GM12872 (cell line): ENCODE measurements around the gene TLK1.

ENCODE experiments used
- TF ChIP-seq, protein P1 (sequence below): IDR thresholded peaks from 3 replicates; pipeline ENCODE4 v1.5.1; 2011; ENCODE audit warnings: low read depth, mild to moderate bottlenecking, low read length, moderate library complexity; ENCODE audit not compliant: insufficient read depth

The TLK1 gene

DNA sequence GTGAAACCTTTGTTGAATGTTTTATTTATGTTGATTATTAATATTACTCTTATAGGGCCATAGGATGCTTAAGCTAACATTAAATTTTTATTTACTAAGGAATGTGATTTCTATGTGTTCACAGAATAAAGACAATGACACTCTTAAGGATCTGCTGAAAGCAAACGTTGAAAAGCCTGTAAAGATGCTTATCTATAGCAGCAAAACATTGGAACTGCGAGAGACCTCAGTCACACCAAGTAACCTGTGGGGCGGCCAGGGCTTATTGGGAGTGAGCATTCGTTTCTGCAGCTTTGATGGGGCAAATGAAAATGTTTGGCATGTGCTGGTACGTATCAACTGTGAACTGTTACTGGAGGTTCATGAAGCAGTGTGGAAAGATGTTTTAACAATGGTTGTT is 211.3 kb downstream of the TLK1 start:
- TF ChIP-seq, protein P1, sequence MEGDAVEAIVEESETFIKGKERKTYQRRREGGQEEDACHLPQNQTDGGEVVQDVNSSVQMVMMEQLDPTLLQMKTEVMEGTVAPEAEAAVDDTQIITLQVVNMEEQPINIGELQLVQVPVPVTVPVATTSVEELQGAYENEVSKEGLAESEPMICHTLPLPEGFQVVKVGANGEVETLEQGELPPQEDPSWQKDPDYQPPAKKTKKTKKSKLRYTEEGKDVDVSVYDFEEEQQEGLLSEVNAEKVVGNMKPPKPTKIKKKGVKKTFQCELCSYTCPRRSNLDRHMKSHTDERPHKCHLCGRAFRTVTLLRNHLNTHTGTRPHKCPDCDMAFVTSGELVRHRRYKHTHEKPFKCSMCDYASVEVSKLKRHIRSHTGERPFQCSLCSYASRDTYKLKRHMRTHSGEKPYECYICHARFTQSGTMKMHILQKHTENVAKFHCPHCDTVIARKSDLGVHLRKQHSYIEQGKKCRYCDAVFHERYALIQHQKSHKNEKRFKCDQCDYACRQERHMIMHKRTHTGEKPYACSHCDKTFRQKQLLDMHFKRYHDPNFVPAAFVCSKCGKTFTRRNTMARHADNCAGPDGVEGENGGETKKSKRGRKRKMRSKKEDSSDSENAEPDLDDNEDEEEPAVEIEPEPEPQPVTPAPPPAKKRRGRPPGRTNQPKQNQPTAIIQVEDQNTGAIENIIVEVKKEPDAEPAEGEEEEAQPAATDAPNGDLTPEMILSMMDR = no peak

DNA sequence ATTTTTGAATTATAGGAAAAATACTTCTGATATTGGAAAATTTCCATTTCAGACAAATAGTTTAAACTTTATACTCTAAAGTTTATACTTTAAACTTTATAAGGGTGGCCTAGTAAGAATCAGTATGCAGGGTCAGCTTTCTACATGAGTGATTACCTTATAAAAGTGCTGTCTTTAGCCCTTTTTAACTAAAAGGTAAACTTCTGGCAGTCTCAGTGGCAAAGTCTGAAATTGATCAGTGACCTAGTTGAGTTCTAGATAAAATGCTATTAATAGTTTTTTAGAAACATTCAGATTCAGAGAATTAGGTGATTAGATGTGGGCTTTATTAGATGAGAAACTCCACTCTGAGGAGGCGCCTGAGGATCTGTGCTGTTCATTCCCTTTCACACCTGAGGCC is 216.1 kb downstream of the TLK1 start:
- TF ChIP-seq, protein P1 = no peak

DNA sequence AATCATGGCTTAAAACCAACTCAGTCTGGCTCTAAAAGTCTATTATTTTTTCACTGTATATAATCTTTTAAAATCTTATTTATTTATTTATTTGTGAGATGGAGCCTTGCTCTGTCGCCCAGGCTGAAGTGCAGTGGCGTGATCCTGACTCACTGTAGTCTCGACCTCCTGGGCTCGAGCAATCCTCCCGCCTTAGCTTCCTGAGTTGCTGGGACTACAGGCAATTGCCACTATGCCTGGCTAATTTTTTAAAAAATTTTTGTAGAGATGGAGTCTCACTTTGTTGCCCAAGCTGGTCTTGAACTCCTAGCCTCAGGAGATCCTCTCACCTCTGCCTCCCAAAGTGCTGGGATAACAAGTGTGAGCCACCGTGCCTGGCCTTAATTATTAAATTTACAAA is 217.1 kb downstream of the TLK1 start:
- TF ChIP-seq, protein P1 = no peak

DNA sequence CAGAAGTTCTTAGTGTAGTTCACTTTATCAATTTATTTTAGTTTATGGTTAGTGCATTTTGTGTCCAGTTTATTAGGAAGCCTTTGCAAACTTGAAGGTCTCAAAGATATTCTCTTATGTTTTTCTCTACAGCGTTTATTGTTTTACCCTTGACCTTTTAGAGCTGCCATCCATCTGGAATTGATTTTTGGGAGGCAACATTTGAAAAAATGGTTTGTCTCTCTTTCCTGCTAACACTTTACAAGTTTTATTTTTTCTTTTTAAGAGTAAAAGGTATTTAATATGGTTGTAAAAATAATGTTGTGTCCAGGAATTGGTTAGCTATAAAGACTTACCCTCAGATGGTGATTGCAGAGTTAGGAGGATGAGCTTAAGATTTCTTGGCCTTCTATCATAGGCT is 217.7 kb downstream of the TLK1 start:
- TF ChIP-seq, protein P1 = no peak

DNA sequence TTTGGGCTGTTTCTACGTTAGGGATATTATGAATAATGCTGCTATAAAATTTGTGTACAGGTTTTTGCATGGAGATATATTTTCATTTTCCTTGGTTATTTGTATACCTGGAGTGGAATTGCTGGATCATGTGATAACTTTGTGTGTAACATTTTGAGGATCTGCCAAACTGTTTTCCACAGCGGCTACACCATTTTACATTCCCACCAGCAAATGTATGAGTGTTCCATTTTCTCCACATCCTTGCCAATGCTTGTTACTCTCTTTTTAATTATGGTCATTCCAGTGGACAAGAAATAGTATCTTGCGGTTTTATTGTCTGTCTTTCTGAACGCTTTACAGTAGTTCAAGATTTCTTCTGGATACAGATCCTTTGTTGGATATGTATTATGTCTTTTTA is 218.1 kb downstream of the TLK1 start:
- TF ChIP-seq, protein P1 = no peak
